Measurements from ENCODE around the gene WDFY4.

The WDFY4 gene

GRCh38 chr10:48884179-48885045 is 199.7 kb downstream of the WDFY4 start:
- Histone ChIP-seq H3K9me2 (replicated peaks; ENCODE audit: low read depth, low read length) (no peaks in the 10 kb centered on the region), H3F3A (ENCODE audit: low read depth) (no peaks in the 10 kb centered on the region), H3K4me3 (ENCODE audit: low read length, poor library complexity, severe bottlenecking) (no peak overlapping the region), H3K9ac (ENCODE audit: low read depth, low read length, poor library complexity, severe bottlenecking) (no peak overlapping the region), H3K27me3 (ENCODE audit: insufficient read depth, low read length, poor library complexity, severe bottlenecking) (no peaks in the 10 kb centered on the region), H2AFZ (ENCODE audit: low read length) (no peak overlapping the region), H3K79me2 (ENCODE audit: insufficient read depth, low read length) (no peaks in the 10 kb centered on the region), H3K4me1 (ENCODE audit: insufficient read depth, low read length, poor library complexity, severe bottlenecking) (no peaks in the 10 kb centered on the region), H3K36me3 (ENCODE audit: insufficient read depth, low read length) (no peaks in the 10 kb centered on the region), H3K9me3 (ENCODE audit: insufficient read depth, low read depth, low read length) (no peaks in the 10 kb centered on the region), H3K4me2 (ENCODE audit: low read depth, low read length, poor library complexity, severe bottlenecking) (no peak overlapping the region), H4K20me1 (ENCODE audit: insufficient read depth, low read length, poor library complexity, severe bottlenecking) (no peaks in the 10 kb centered on the region)
- no peak for TF ChIP-seq EZH2phosphoT487 (IDR thresholded peaks at IDR 0.05; ENCODE audit: borderline replicate concordance)
- TF ChIP-seq, protein P1, sequence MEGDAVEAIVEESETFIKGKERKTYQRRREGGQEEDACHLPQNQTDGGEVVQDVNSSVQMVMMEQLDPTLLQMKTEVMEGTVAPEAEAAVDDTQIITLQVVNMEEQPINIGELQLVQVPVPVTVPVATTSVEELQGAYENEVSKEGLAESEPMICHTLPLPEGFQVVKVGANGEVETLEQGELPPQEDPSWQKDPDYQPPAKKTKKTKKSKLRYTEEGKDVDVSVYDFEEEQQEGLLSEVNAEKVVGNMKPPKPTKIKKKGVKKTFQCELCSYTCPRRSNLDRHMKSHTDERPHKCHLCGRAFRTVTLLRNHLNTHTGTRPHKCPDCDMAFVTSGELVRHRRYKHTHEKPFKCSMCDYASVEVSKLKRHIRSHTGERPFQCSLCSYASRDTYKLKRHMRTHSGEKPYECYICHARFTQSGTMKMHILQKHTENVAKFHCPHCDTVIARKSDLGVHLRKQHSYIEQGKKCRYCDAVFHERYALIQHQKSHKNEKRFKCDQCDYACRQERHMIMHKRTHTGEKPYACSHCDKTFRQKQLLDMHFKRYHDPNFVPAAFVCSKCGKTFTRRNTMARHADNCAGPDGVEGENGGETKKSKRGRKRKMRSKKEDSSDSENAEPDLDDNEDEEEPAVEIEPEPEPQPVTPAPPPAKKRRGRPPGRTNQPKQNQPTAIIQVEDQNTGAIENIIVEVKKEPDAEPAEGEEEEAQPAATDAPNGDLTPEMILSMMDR (conservative IDR thresholded peaks at IDR 0.05; ENCODE audit: low read length) = no peak

DNA sequence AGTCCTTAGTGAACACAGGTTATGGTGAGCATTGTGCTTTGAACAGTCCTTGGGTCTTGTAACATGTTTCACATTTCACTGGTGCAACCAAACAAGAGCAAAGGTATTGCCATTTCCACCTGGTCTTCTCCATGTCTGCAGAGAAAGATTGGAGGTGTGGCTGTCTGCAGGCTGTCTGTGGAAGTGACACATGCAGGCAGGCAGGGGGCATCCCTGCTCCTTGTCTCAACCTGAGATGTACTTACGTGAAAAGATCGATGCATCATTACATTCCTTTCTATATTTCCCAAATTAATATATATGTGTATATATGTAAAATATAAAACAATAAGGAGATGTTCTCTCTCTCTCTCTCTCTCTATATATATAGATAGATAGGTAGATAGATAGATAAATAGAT is 200.7 kb downstream of the WDFY4 start:
- H3K4me3 ChIP-seq (ENCODE audit: low read length, poor library complexity, severe bottlenecking) = no peak overlapping the region
- no peaks in the 10 kb centered on the region for H3K36me3 ChIP-seq (ENCODE audit: insufficient read depth, low read length)
- H4K20me1 ChIP-seq (ENCODE audit: insufficient read depth, low read length, poor library complexity, severe bottlenecking) = no peaks in the 10 kb centered on the region
- H3K4me2 ChIP-seq (ENCODE audit: low read depth, low read length, poor library complexity, severe bottlenecking) = no peak overlapping the region
- no peaks in the 10 kb centered on the region for H3F3A ChIP-seq (ENCODE audit: low read depth)
- H3K9me3 ChIP-seq (ENCODE audit: insufficient read depth, low read depth, low read length) = no peaks in the 10 kb centered on the region
- no peaks in the 10 kb centered on the region for H3K27me3 ChIP-seq (ENCODE audit: insufficient read depth, low read length, poor library complexity, severe bottlenecking)
- H3K4me1 ChIP-seq (ENCODE audit: insufficient read depth, low read length, poor library complexity, severe bottlenecking) = no peaks in the 10 kb centered on the region
- H3K9ac ChIP-seq (ENCODE audit: low read depth, low read length, poor library complexity, severe bottlenecking) = no peak overlapping the region
- H2AFZ ChIP-seq (ENCODE audit: low read length) = no peak overlapping the region
- H3K79me2 ChIP-seq (ENCODE audit: insufficient read depth, low read length) = no peaks in the 10 kb centered on the region
- TF ChIP-seq, protein P1 (conservative IDR thresholded peaks at IDR 0.05; ENCODE audit: low read length) = peak; percentile 62
- TF ChIP-seq EZH2phosphoT487 (IDR thresholded peaks at IDR 0.05; ENCODE audit: borderline replicate concordance) = no peak
- no peaks in the 10 kb centered on the region for H3K9me2 ChIP-seq (replicated peaks; ENCODE audit: low read depth, low read length)

DNA sequence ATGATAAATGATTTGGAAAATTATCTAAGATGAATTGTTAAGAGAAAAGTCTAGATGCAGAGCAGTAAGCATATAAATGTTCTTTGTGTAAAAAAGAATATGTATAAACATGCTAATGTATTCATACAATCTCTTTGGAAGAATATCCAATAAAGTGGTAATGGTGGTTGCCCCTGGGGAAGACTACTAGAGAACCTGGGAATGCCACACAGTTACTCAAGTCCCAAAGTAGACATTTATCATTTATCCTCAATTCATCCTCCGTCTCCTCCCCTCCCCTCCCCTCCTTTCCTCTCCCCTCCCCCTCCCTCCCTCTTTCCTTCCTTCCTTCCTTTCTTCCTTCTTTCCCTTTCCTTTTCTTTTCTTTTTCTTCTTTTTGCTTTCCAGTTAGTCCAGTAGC is 203.3 kb downstream of the WDFY4 start:
- H3K79me2 ChIP-seq (ENCODE audit: insufficient read depth, low read length) = no peaks in the 10 kb centered on the region
- H3K9me2 ChIP-seq (replicated peaks; ENCODE audit: low read depth, low read length) = no peaks in the 10 kb centered on the region
- H3K4me1 ChIP-seq (ENCODE audit: insufficient read depth, low read length, poor library complexity, severe bottlenecking) = no peaks in the 10 kb centered on the region
- TF ChIP-seq, protein P1 (conservative IDR thresholded peaks at IDR 0.05; ENCODE audit: low read length) = no peak
- no peak for TF ChIP-seq EZH2phosphoT487 (IDR thresholded peaks at IDR 0.05; ENCODE audit: borderline replicate concordance)
- no peak overlapping the region for H2AFZ ChIP-seq (ENCODE audit: low read length)
- no peaks in the 10 kb centered on the region for H3K36me3 ChIP-seq (ENCODE audit: insufficient read depth, low read length)
- H4K20me1 ChIP-seq (ENCODE audit: insufficient read depth, low read length, poor library complexity, severe bottlenecking) = no peaks in the 10 kb centered on the region
- no peak overlapping the region for H3K4me3 ChIP-seq (ENCODE audit: low read length, poor library complexity, severe bottlenecking)
- H3K9me3 ChIP-seq (ENCODE audit: insufficient read depth, low read depth, low read length) = no peaks in the 10 kb centered on the region
- no peak overlapping the region for H3K9ac ChIP-seq (ENCODE audit: low read depth, low read length, poor library complexity, severe bottlenecking)
- H3K4me2 ChIP-seq (ENCODE audit: low read depth, low read length, poor library complexity, severe bottlenecking) = no peak overlapping the region
- no peaks in the 10 kb centered on the region for H3F3A ChIP-seq (ENCODE audit: low read depth)
- no peaks in the 10 kb centered on the region for H3K27me3 ChIP-seq (ENCODE audit: insufficient read depth, low read length, poor library complexity, severe bottlenecking)
